GM23338 (cell line): ENCODE results near the gene ZNF865. TPM values are rescaled to one million over a fixed set of nuclear protein-coding genes. Genes with fewer than 3 reads are reported as not detected.
A peak's percentile ranks its signal among the peaks of the same experiment; 100 is the strongest.

ENCODE experiments used
- ATAC-seq: fragments of 200-7000 bp; cut with Tn5 transposase; 3 replicates; pipeline ENCODE4 v1.9.1; 2020
- DNase-seq: peaks from one replicate; pipeline ENCODE4 v3.0.0-alpha.2; 2015; ENCODE audit warnings: low spot score
- H2AFZ ChIP-seq: fragments of 200-600 bp; sonication (generic); 2 replicates; pipeline ENCODE4 v1.8.0; 2016; ENCODE audit warnings: antibody characterized with exemption, mild to moderate bottlenecking, moderate library complexity
- H3F3A ChIP-seq: fragments of 200-600 bp; sonication (generic); replicated peaks from 2 replicates; pipeline ENCODE4 v1.8.0; 2017; ENCODE audit warnings: antibody characterized with exemption, mixed run types, low read depth
- H3K27ac ChIP-seq: fragments of 200-600 bp; sonication (generic); 2 replicates; pipeline ENCODE4 v1.6.1; 2016; ENCODE audit warnings: low read depth
- H3K27me3 ChIP-seq: fragments of 200-600 bp; sonication (generic); 2 replicates; pipeline ENCODE4 v1.8.0; 2016; ENCODE audit warnings: mild to moderate bottlenecking, mixed run types, moderate library complexity; ENCODE audit not compliant: insufficient read depth
- H3K36me3 ChIP-seq: fragments of 200-600 bp; sonication (generic); 2 replicates; pipeline ENCODE4 v1.8.0; 2016; ENCODE audit warnings: mild to moderate bottlenecking; ENCODE audit not compliant: insufficient read depth
- H3K4me1 ChIP-seq: fragments of 200-600 bp; sonication (generic); 2 replicates; pipeline ENCODE4 v1.8.0; 2016; ENCODE audit warnings: mild to moderate bottlenecking, moderate library complexity; ENCODE audit not compliant: insufficient read depth
- H3K4me2 ChIP-seq: fragments of 200-600 bp; sonication (generic); 2 replicates; pipeline ENCODE4 v1.7.1; 2017; ENCODE audit warnings: mixed run types
- H3K4me3 ChIP-seq: fragments of 200-600 bp; sonication (generic); 2 replicates; pipeline ENCODE4 v1.6.1; 2016; ENCODE audit warnings: mixed run types
- H3K79me2 ChIP-seq: fragments of 200-600 bp; sonication (generic); replicated peaks from 2 replicates; pipeline ENCODE4 v1.8.0; 2017; ENCODE audit warnings: mild to moderate bottlenecking; ENCODE audit not compliant: insufficient read depth
- H3K9me2 ChIP-seq: fragments of 200-600 bp; sonication (generic); 2 replicates; pipeline ENCODE4 v1.8.0; 2017; ENCODE audit not compliant: insufficient read depth
- H4K20me1 ChIP-seq: fragments of 200-600 bp; sonication (generic); replicated peaks from 2 replicates; pipeline ENCODE4 v1.8.0; 2017; ENCODE audit warnings: mild to moderate bottlenecking; ENCODE audit not compliant: insufficient read depth
- H3K27ac Mint-ChIP-seq: 2 replicates; pipeline ENCODE4 v1.8.0; 2020; ENCODE audit warnings: inconsistent platforms, mild to moderate bottlenecking, moderate library complexity, mixed read lengths
- H3K27me3 Mint-ChIP-seq: 3 replicates; pipeline ENCODE4 v1.8.0; 2022; ENCODE audit warnings: low read depth, mild to moderate bottlenecking, moderate library complexity, mixed read lengths, inconsistent platforms; ENCODE audit not compliant: insufficient read depth, poor library complexity
- H3K36me3 Mint-ChIP-seq: 3 replicates; pipeline ENCODE4 v1.8.0; 2021; ENCODE audit warnings: low read depth, mild to moderate bottlenecking, inconsistent platforms, moderate library complexity, mixed read lengths
- H3K4me1 Mint-ChIP-seq: 3 replicates; pipeline ENCODE4 v1.8.0; 2020; ENCODE audit warnings: mild to moderate bottlenecking, inconsistent platforms, mixed read lengths
- H3K4me3 Mint-ChIP-seq: 3 replicates; pipeline ENCODE4 v1.8.0; 2021; ENCODE audit warnings: moderate library complexity, mild to moderate bottlenecking, inconsistent platforms, mixed read lengths
- H3K9me3 Mint-ChIP-seq: 3 replicates; pipeline ENCODE4 v1.8.0; 2020; ENCODE audit warnings: moderate library complexity, mild to moderate bottlenecking, inconsistent platforms, mixed read lengths
- CREB1 ChIP-seq: fragments of 250-450 bp; sonication (Bioruptor Pico); IDR thresholded peaks from 2 replicates; pipeline ENCODE4 v1.5.0; 2020; ENCODE audit warnings: low read depth, mild to moderate bottlenecking, moderate library complexity
- CTCF ChIP-seq, 2 experiments: fragments of 200-600 bp in 1 of 2; sonication (generic) in 1 of 2; conservative IDR thresholded peaks; 2 replicates each; pipeline versions ENCODE4 v1.5.1 to v1.6.1; 2016 to 2017; ENCODE audit warnings: antibody characterized with exemption in 2 of 2, low read depth in 2 of 2, mild to moderate bottlenecking in 2 of 2, moderate library complexity in 1 of 2
- ETS1 ChIP-seq: IDR thresholded peaks from 2 replicates; pipeline ENCODE4 v1.6.1; 2016; ENCODE audit warnings: antibody characterized with exemption
- EZH2 ChIP-seq: fragments of 200-600 bp; sonication (generic); IDR thresholded peaks from one replicate; pipeline ENCODE4 v1.8.0; 2017; ENCODE audit warnings: antibody characterized with exemption, mild to moderate bottlenecking, low read depth; ENCODE audit not compliant: unreplicated experiment
- EZH2phosphoT487 ChIP-seq: fragments of 200-600 bp; sonication (generic); IDR thresholded peaks from one replicate; pipeline ENCODE4 v1.8.1; 2018; ENCODE audit warnings: antibody characterized with exemption; ENCODE audit not compliant: unreplicated experiment
- POLR2AphosphoS5 ChIP-seq: IDR thresholded peaks from 2 replicates; pipeline ENCODE4 v1.6.1; 2016; ENCODE audit warnings: antibody characterized with exemption, low read depth
- STAT1 ChIP-seq: IDR thresholded peaks from one replicate; pipeline ENCODE4 v1.6.1; 2016; ENCODE audit warnings: antibody characterized with exemption; ENCODE audit not compliant: unreplicated experiment
- ZNF114 ChIP-seq: fragments of 250-450 bp; sonication (Bioruptor Pico); IDR thresholded peaks from 2 replicates; pipeline ENCODE4 v1.5.0; 2020; ENCODE audit warnings: mild to moderate bottlenecking, moderate library complexity
- ZNF331 ChIP-seq: fragments of 250-450 bp; sonication (Bioruptor Pico); IDR thresholded peaks from 2 replicates; pipeline ENCODE4 v1.5.0; 2020; ENCODE audit warnings: low read depth, mild to moderate bottlenecking, moderate library complexity
- polyA plus RNA-seq: library from polyadenylated mRNA; unstranded; fragments of >200 nt; fragmentation: Nextera tagmentation; extraction: Ambion mirVana; gene quantifications from 2 replicates; pipeline ENCODE4 v1.2.1, GENCODE V29; 2016
- total RNA-seq: library from RNA; depleted of rRNA; stranded (reverse); fragments of >200 nt; shearing (Covaris generic); gene quantifications from 2 replicates; pipeline ENCODE4 v1.2.3, GENCODE V29; 2014
- TF ChIP-seq, protein P1 (sequence below): fragments of 250-450 bp; sonication (Bioruptor Pico); IDR thresholded peaks from 2 replicates; pipeline ENCODE4 v1.5.0; 2020; ENCODE audit warnings: mild to moderate bottlenecking, moderate library complexity

ZNF865 gene
- total and polyA plus RNA-seq, 2 experiments from 2014 or later = 2.2 to 12.1 TPM

- ATAC-seq = no peak
- H3F3A ChIP-seq = peaks cover 19% of the 10 kb centered on the region
- TF ChIP-seq EZH2phosphoT487 (no peak), ETS1 (no peak), EZH2 (no peak)
- Mint-ChIP-seq H3K4me1 (peaks cover 30% of the 10 kb centered on the region), H3K27me3 (peaks cover 43% of the 10 kb centered on the region), H3K27ac (no peak overlapping the region), H3K9me3 (no peaks in the 10 kb centered on the region; the same call in 2 of the 3 replicates), H3K4me3 (peak overlapping the region; percentile 18; the same call in 1 of the 3 replicates), H3K36me3 (peaks cover 26% of the 10 kb centered on the region)
- peaks cover 5% of the 10 kb centered on the region for H4K20me1 ChIP-seq
- peak overlapping the region; percentile 100; the same call in 1 of the 2 replicates for H3K4me3 ChIP-seq
- no peak overlapping the region; the same call in 1 of the 2 replicates for H3K4me2 ChIP-seq
- no peak for DNase-seq
- peaks cover 4% of the 10 kb centered on the region; the same call in 1 of the 2 replicates for H3K4me1 ChIP-seq
- H2AFZ ChIP-seq = no peak overlapping the region
- no peak overlapping the region for H3K27ac ChIP-seq
- no peaks in the 10 kb centered on the region for H3K9me2 ChIP-seq
- no peaks in the 10 kb centered on the region for H3K36me3 ChIP-seq
- H3K27me3 ChIP-seq = no peaks in the 10 kb centered on the region
- H3K79me2 ChIP-seq = peaks cover 17% of the 10 kb centered on the region
Observed at GRCh38 chr19:55651236-55651635, 45.8 kb downstream of the ZNF865 start.

DNA sequence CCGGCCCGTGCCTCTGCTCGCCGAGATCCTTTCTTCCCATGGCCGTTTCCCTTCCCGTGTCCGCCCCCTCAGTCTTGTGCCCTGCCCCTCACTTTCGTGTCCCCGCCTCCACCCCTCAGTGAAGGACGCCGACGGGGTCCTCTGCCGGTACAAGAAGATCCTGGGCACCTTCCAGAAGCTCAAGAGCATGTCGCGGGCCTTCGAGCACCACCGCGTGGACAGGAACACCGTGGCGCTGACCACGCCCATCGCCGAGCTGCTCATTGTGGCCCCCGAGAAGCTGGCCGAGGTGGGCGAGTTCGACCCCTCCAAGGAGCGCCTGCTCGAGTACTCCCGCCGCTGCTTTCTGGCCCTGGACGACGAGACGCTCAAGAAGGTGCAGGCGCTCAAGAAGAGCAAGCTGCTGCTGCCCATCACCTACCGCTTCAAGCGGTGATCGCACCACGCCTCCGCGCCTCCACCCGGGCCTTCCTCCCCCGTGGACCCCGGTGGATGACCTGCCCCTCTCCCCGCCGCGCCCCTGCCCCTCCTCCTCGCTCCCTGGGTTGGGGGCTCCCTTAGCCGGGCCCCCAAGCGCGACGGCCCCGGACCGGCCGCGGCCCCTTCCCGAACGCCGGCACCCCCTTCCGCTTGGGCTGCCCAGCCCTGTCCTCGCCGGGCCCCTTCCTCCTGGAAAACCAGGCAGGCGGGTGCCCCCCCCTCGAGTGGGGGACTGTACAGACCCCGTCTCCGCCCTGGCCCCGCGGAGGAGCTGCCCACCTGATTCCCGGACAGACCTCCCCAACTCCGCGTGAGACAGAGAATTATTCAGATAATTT, 47.1 kb downstream of the ZNF865 start:
- Histone ChIP-seq H3K4me2 (peak overlapping the region; percentile 73), H3K27me3 (no peaks in the 10 kb centered on the region), H3K9me2 (no peaks in the 10 kb centered on the region), H3F3A (peaks cover 13% of the 10 kb centered on the region), H3K36me3 (no peaks in the 10 kb centered on the region), H4K20me1 (peaks cover 16% of the 10 kb centered on the region), H3K79me2 (peaks cover 22% of the 10 kb centered on the region), H3K4me3 (peak overlapping the region; percentile 100), H2AFZ (peak overlapping the region; percentile 47), H3K4me1 (peaks cover 17% of the 10 kb centered on the region), H3K27ac (no peak overlapping the region)
- peak overlapping the region; percentile 43 for H3K27ac Mint-ChIP-seq
- peaks cover 37% of the 10 kb centered on the region for H3K27me3 Mint-ChIP-seq
- peak overlapping the region; percentile 92 for H3K4me3 Mint-ChIP-seq
- H3K9me3 Mint-ChIP-seq = no peaks in the 10 kb centered on the region; the same call in 2 of the 3 replicates
- H3K4me1 Mint-ChIP-seq = peaks cover 35% of the 10 kb centered on the region
- ATAC-seq (peak; percentile 5), DNase-seq (peak; percentile 82)
- peaks cover 25% of the 10 kb centered on the region for H3K36me3 Mint-ChIP-seq
- no peak for TF ChIP-seq STAT1
- peak; percentile 82 for TF ChIP-seq POLR2AphosphoS5
- no peak for TF ChIP-seq ETS1
- peak in 1 of 2 experiments; percentile 33; a peak in 2 of 4 replicates for TF ChIP-seq CTCF (conservative IDR thresholded peaks at IDR 0.05; ENCODE audit: low read depth in 2 of 2)
- no peak for TF ChIP-seq CREB1 (CRISPR knock-in tag)
- TF ChIP-seq EZH2phosphoT487 = no peak
- TF ChIP-seq ZNF114 = no peak
- no peak for TF ChIP-seq ZNF331
- TF ChIP-seq, protein P1, sequence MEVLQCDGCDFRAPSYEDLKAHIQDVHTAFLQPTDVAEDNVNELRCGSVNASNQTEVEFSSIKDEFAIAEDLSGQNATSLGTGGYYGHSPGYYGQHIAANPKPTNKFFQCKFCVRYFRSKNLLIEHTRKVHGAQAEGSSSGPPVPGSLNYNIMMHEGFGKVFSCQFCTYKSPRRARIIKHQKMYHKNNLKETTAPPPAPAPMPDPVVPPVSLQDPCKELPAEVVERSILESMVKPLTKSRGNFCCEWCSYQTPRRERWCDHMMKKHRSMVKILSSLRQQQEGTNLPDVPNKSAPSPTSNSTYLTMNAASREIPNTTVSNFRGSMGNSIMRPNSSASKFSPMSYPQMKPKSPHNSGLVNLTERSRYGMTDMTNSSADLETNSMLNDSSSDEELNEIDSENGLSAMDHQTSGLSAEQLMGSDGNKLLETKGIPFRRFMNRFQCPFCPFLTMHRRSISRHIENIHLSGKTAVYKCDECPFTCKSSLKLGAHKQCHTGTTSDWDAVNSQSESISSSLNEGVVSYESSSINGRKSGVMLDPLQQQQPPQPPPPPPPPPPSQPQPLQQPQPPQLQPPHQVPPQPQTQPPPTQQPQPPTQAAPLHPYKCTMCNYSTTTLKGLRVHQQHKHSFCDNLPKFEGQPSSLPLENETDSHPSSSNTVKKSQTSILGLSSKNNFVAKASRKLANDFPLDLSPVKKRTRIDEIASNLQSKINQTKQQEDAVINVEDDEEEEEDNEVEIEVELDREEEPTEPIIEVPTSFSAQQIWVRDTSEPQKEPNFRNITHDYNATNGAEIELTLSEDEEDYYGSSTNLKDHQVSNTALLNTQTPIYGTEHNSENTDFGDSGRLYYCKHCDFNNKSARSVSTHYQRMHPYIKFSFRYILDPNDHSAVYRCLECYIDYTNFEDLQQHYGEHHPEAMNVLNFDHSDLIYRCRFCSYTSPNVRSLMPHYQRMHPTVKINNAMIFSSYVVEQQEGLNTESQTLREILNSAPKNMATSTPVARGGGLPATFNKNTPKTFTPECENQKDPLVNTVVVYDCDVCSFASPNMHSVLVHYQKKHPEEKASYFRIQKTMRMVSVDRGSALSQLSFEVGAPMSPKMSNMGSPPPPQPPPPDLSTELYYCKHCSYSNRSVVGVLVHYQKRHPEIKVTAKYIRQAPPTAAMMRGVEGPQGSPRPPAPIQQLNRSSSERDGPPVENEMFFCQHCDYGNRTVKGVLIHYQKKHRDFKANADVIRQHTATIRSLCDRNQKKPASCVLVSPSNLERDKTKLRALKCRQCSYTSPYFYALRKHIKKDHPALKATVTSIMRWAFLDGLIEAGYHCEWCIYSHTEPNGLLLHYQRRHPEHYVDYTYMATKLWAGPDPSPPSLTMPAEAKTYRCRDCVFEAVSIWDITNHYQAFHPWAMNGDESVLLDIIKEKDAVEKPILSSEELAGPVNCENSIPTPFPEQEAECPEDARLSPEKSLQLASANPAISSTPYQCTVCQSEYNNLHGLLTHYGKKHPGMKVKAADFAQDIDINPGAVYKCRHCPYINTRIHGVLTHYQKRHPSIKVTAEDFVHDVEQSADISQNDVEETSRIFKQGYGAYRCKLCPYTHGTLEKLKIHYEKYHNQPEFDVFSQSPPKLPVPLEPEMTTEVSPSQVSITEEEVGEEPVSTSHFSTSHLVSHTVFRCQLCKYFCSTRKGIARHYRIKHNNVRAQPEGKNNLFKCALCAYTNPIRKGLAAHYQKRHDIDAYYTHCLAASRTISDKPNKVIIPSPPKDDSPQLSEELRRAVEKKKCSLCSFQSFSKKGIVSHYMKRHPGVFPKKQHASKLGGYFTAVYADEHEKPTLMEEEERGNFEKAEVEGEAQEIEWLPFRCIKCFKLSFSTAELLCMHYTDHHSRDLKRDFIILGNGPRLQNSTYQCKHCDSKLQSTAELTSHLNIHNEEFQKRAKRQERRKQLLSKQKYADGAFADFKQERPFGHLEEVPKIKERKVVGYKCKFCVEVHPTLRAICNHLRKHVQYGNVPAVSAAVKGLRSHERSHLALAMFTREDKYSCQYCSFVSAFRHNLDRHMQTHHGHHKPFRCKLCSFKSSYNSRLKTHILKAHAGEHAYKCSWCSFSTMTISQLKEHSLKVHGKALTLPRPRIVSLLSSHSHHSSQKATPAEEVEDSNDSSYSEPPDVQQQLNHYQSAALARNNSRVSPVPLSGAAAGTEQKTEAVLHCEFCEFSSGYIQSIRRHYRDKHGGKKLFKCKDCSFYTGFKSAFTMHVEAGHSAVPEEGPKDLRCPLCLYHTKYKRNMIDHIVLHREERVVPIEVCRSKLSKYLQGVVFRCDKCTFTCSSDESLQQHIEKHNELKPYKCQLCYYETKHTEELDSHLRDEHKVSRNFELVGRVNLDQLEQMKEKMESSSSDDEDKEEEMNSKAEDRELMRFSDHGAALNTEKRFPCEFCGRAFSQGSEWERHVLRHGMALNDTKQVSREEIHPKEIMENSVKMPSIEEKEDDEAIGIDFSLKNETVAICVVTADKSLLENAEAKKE = no peak
